NCI-H2029 (cell line): ENCODE data around the gene ICA1L.

Experiments used
- DNase-seq: peaks from one replicate; lab custom pipeline; 2025; lab: John Stamatoyannopoulos, UW

The ICA1L gene

GRCh38 chr2:202736826-202737225, 134.7 kb downstream of the ICA1L start:
- DNase-seq, result no peak

- no peak for DNase-seq
These were observed 145.5 kb downstream of the ICA1L start for GRCh38 chr2:202726070-202726469.

GRCh38 chr2:202723746-202724145, 147.8 kb downstream of the ICA1L start:
- DNase-seq, result no peak
